MM.1S (cell line): ENCODE data around the gene CDKN2C.

Experiments used
- DNase-seq: peaks from one replicate; pipeline ENCODE4 v3.0.0-alpha.2; 2015
- H2AFZ ChIP-seq: fragments of 300-600 bp; sonication (generic); 2 replicates; pipeline ENCODE4 v1.6.0; 2016; ENCODE audit warnings: antibody characterized with exemption, low read length
- H3F3A ChIP-seq: fragments of 300-600 bp; sonication (generic); 2 replicates; pipeline ENCODE4 v1.6.1; 2016; ENCODE audit warnings: mild to moderate bottlenecking, antibody characterized with exemption, low read length, moderate library complexity, mixed read lengths; ENCODE audit not compliant: insufficient read depth
- H3K27ac ChIP-seq: fragments of 300-600 bp; sonication (generic); 2 replicates; pipeline ENCODE4 v1.5.1; 2016; ENCODE audit warnings: mild to moderate bottlenecking, low read length
- H3K27me3 ChIP-seq: fragments of 300-600 bp; sonication (generic); replicated peaks from 2 replicates; pipeline ENCODE4 v1.6.0; 2016; ENCODE audit warnings: low read length; ENCODE audit not compliant: insufficient read depth
- H3K36me3 ChIP-seq: fragments of 300-600 bp; sonication (generic); replicated peaks from 2 replicates; pipeline ENCODE4 v1.6.1; 2016; ENCODE audit warnings: mild to moderate bottlenecking, low read length, mixed read lengths; ENCODE audit not compliant: insufficient read depth
- H3K4me1 ChIP-seq: fragments of 300-600 bp; sonication (generic); 2 replicates; pipeline ENCODE4 v1.6.1; 2016; ENCODE audit warnings: low read length, mixed read lengths
- H3K4me2 ChIP-seq: fragments of 300-600 bp; sonication (generic); 2 replicates; pipeline ENCODE4 v1.6.0; 2016; ENCODE audit warnings: low read depth, low read length
- H3K4me3 ChIP-seq: fragments of 300-600 bp; sonication (generic); 2 replicates; pipeline ENCODE4 v1.5.1; 2016; ENCODE audit warnings: low read length, mixed read lengths
- H3K79me2 ChIP-seq: fragments of 300-600 bp; sonication (generic); 2 replicates; pipeline ENCODE4 v1.6.1; 2016; ENCODE audit warnings: mixed run types, low read length, mixed read lengths
- H3K9ac ChIP-seq: fragments of 300-600 bp; sonication (generic); 2 replicates; pipeline ENCODE4 v1.6.1; 2016; ENCODE audit warnings: low read length, mixed read lengths
- H3K9me2 ChIP-seq: fragments of 300-600 bp; sonication (generic); replicated peaks from 2 replicates; pipeline ENCODE4 v1.6.1; 2016; ENCODE audit warnings: mild to moderate bottlenecking, low read length, mixed read lengths; ENCODE audit not compliant: insufficient read depth
- H3K9me3 ChIP-seq: fragments of 300-600 bp; sonication (generic); replicated peaks from 2 replicates; pipeline ENCODE4 v1.6.1; 2016; ENCODE audit warnings: mild to moderate bottlenecking, low read length, mixed read lengths; ENCODE audit not compliant: insufficient read depth
- H4K20me1 ChIP-seq: fragments of 300-600 bp; sonication (generic); 2 replicates; pipeline ENCODE4 v1.6.1; 2016; ENCODE audit warnings: mild to moderate bottlenecking, low read length, moderate library complexity, mixed read lengths; ENCODE audit not compliant: insufficient read depth
- CTCF ChIP-seq: fragments of 300-600 bp; sonication (generic); IDR thresholded peaks from 2 replicates; pipeline ENCODE4 v1.5.1; 2016; ENCODE audit warnings: antibody characterized with exemption, low read length, mixed read lengths
- EZH2 ChIP-seq: fragments of 300-600 bp; sonication (generic); optimal IDR thresholded peaks from 2 replicates; pipeline ENCODE3; 2017; ENCODE audit warnings: low read depth, mild to moderate bottlenecking, antibody characterized with exemption, low read length, mixed read lengths
- EZH2phosphoT487 ChIP-seq: fragments of 300-600 bp; sonication (generic); IDR thresholded peaks from 2 replicates; pipeline ENCODE4 v1.6.1; 2018; ENCODE audit warnings: antibody characterized with exemption, low read length

The CDKN2C gene

GRCh38 chr1:50973875-50974617, 4.0 kb downstream of the CDKN2C start:
- DNase-seq: no peak
- no peak overlapping the region for H3K4me3 ChIP-seq
- no peaks in the 10 kb centered on the region for H3K79me2 ChIP-seq
- TF ChIP-seq EZH2phosphoT487: no peak
- TF ChIP-seq CTCF: no peak
- no peak for TF ChIP-seq EZH2
- no peaks in the 10 kb centered on the region for H3K36me3 ChIP-seq
- no peaks in the 10 kb centered on the region for H3F3A ChIP-seq
- H3K27me3 ChIP-seq: no peaks in the 10 kb centered on the region
- H3K9ac ChIP-seq: no peak overlapping the region
- no peak overlapping the region for H3K4me2 ChIP-seq
- no peak overlapping the region for H2AFZ ChIP-seq
- H3K27ac ChIP-seq: no peak overlapping the region
- H3K9me2 ChIP-seq: no peaks in the 10 kb centered on the region
- no peaks in the 10 kb centered on the region for H4K20me1 ChIP-seq
- no peaks in the 10 kb centered on the region for H3K4me1 ChIP-seq
- H3K9me3 ChIP-seq: no peaks in the 10 kb centered on the region

DNA sequence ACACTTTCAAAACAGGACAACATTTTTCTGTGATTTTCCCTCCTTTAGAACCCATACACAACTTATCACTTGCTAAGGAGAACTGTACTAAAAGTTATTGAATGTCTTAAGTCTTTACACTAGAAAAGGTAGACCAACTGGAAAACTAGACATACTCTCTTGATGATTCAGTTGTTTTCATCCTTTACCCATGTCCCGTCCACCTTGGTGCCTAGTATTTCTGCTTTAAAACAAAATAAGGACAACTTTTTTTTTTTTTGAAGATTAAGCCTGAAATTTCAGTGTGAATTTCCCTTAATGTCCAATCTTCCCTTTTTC, 4.5 kb downstream of the CDKN2C start:
- Histone ChIP-seq H3K36me3 (no peaks in the 10 kb centered on the region), H3K79me2 (no peaks in the 10 kb centered on the region), H3K9ac (no peak overlapping the region), H3F3A (no peaks in the 10 kb centered on the region), H3K27me3 (no peaks in the 10 kb centered on the region), H3K27ac (no peak overlapping the region), H4K20me1 (no peaks in the 10 kb centered on the region), H3K9me2 (no peaks in the 10 kb centered on the region), H3K9me3 (no peaks in the 10 kb centered on the region), H3K4me1 (no peaks in the 10 kb centered on the region), H3K4me2 (no peak overlapping the region), H2AFZ (no peak overlapping the region), H3K4me3 (no peak overlapping the region)
- TF ChIP-seq CTCF (no peak), EZH2phosphoT487 (no peak), EZH2 (no peak)
- DNase-seq: no peak

DNA sequence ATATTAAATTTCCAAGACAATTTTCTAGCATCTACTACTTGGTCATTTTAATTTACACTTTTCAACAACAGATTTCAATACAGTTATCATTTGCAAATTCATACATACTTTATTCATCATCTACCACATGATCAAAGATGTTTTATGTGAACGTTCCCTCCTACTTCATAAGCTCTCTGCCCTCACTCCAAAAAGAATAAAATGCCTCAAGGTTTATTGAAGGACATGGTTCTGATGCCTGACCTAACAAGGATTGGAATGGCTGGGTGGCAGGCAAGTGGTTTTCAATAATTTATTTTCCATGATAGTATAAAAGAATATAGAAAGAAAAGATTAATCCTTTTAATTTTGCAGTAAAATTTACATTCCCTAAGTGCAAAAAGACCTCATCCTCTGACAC, 5.4 kb downstream of the CDKN2C start:
- Histone ChIP-seq H3K9ac (no peak overlapping the region), H3K9me2 (no peaks in the 10 kb centered on the region), H3K4me2 (no peak overlapping the region), H3K27ac (no peak overlapping the region), H3K4me3 (no peak overlapping the region), H3K9me3 (no peaks in the 10 kb centered on the region), H3K4me1 (no peaks in the 10 kb centered on the region), H3K27me3 (no peaks in the 10 kb centered on the region), H3F3A (no peaks in the 10 kb centered on the region), H3K79me2 (no peaks in the 10 kb centered on the region), H2AFZ (no peak overlapping the region), H3K36me3 (no peaks in the 10 kb centered on the region), H4K20me1 (no peaks in the 10 kb centered on the region)
- TF ChIP-seq EZH2phosphoT487: no peak
- no peak for TF ChIP-seq CTCF
- no peak for TF ChIP-seq EZH2
- DNase-seq: no peak
